ENCODE measurements around the gene PSMC6. TPM values are rescaled to one million over a fixed set of nuclear protein-coding genes. Genes with fewer than 3 reads are reported as not detected.

Gene PSMC6
- total RNA-seq (2013) = 125 TPM
- polyA plus RNA-seq (10 to 100 TPM; 46.9 to 64.3 (median 48.6) TPM), polyA minus RNA-seq (31.6 and 34.2 TPM in 2 replicates), total RNA-seq (44.5 to 110 (median 55.9) reads per million in 11 experiments)

GRCh38 chr14:52706724-52707706 is at the start of gene PSMC6:
Gene PSMC6 (plus strand): TSS chr14:52707200. CDS start chr14:52707220, 20 bp downstream.
- no peaks in the 10 kb centered on the region for H3K27me3 ChIP-seq (ENCODE audit: control insufficient read depth in 2 of 2, insufficient read depth in 2 of 2, low read length in 2 of 2)
- WGBS (ENCODE audit: insufficient coverage) = under 1% methylated on average over 38 of the region's 43 CpGs
- Mint-ChIP-seq H3K9me3 (peaks cover 0 to 3% (median 0%) of the 10 kb centered on the region in 7 donors), H3K27me3 (ENCODE audit: low read depth in 3 of 3) (peaks cover 0 to 2% (median 0%) of the 10 kb centered on the region in 3 donors), H3K36me3 (peaks cover 31 to 37% of the 10 kb centered on the region in 2 donors), H3K4me3 (peak within 1 kb of the TSS; percentile 99 to 100), H3K4me1 (peaks cover 38% of the 10 kb centered on the region), H3K27ac (peak within 1 kb of the TSS; percentile 96 to 99 (median 98))
- peaks cover 25 to 48% of the 10 kb centered on the region in 2 donors for H3K4me1 ChIP-seq (ENCODE audit: control insufficient read depth in 1 of 2, insufficient read depth in 2 of 2, low read length in 2 of 2)
- intact Hi-C loops (cut with micrococcal nuclease) = loop anchor here in 1 of 2 donors (10.0 kb wide), 1 partner anchor 152 kb away; the partner anchor contains the start of genes GPR137C and TXNDC16
- no peaks in the 10 kb centered on the region for H3K9me3 ChIP-seq (replicated peaks in 1 of 2; ENCODE audit: control insufficient read depth in 1 of 2, insufficient read depth in 1 of 2, low read length in 2 of 2)
- H3K9ac ChIP-seq (ENCODE audit: insufficient read depth, low read length, poor library complexity, severe bottlenecking) = peak within 1 kb of the TSS; percentile 88
- H2AFZ ChIP-seq (ENCODE audit: insufficient read depth, low read depth, low read length, poor library complexity, severe bottlenecking) = peak within 1 kb of the TSS; percentile 96
- H3K27ac ChIP-seq (ENCODE audit: low read depth in 1 of 2, low read length in 2 of 2) = peak within 1 kb of the TSS; percentile 90 to 96
- peaks cover 7% of the 10 kb centered on the region for H4K20me1 ChIP-seq (ENCODE audit: insufficient read depth, low read length)
- peak within 1 kb of the TSS; percentile 69 to 99 (median 93) for H3K4me3 ChIP-seq (replicated peaks in 1 of 3; ENCODE audit: low read depth in 2 of 3, low read length in 3 of 3)
- DNase-seq = peak; percentile 83 to 89 (median 85)
- H3K36me3 ChIP-seq (replicated peaks in 1 of 2; ENCODE audit: control insufficient read depth in 1 of 2, insufficient read depth in 2 of 2, low read length in 2 of 2) = peaks cover 30 to 36% of the 10 kb centered on the region in 2 donors
- TF ChIP-seq, protein P1, sequence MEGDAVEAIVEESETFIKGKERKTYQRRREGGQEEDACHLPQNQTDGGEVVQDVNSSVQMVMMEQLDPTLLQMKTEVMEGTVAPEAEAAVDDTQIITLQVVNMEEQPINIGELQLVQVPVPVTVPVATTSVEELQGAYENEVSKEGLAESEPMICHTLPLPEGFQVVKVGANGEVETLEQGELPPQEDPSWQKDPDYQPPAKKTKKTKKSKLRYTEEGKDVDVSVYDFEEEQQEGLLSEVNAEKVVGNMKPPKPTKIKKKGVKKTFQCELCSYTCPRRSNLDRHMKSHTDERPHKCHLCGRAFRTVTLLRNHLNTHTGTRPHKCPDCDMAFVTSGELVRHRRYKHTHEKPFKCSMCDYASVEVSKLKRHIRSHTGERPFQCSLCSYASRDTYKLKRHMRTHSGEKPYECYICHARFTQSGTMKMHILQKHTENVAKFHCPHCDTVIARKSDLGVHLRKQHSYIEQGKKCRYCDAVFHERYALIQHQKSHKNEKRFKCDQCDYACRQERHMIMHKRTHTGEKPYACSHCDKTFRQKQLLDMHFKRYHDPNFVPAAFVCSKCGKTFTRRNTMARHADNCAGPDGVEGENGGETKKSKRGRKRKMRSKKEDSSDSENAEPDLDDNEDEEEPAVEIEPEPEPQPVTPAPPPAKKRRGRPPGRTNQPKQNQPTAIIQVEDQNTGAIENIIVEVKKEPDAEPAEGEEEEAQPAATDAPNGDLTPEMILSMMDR (IDR thresholded peaks at IDR 0.05) = no peak
- peaks cover 49% of the 10 kb centered on the region for H3K79me2 ChIP-seq (ENCODE audit: insufficient read depth, low read length)
- H3K4me2 ChIP-seq (replicated peaks; ENCODE audit: extremely low read depth, low read length, poor library complexity, severe bottlenecking) = peak within 1 kb of the TSS; percentile 93

DNA sequence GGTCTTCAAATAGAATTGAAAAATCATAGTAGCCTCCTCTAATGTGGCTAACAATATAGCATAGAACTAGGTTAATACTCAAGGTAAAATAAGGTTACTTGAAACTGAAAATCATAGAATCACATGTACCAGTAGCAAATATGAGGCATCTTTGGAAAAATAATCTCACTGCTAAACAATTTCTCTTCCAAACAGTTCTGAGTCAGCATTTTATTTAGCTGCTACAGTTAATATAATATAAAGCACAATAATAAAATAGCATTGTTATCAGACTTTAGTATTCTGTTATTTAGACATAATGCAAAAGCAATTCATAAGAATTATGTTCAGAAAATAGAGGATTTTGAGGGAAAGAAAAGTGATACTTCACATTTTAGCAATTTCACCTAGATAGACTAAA is 46.7 kb upstream of the PSMC6 start:
- H3K9ac ChIP-seq (ENCODE audit: insufficient read depth, low read length, poor library complexity, severe bottlenecking) = no peak overlapping the region
- no peak overlapping the region for H3K4me2 ChIP-seq (replicated peaks; ENCODE audit: extremely low read depth, low read length, poor library complexity, severe bottlenecking)
- no peaks in the 10 kb centered on the region for H3K27me3 ChIP-seq (ENCODE audit: control insufficient read depth in 2 of 2, insufficient read depth in 2 of 2, low read length in 2 of 2)
- H3K27me3 Mint-ChIP-seq (ENCODE audit: low read depth in 3 of 3) = no peaks in the 10 kb centered on the region
- H3K9me3 ChIP-seq (replicated peaks in 1 of 2; ENCODE audit: control insufficient read depth in 1 of 2, insufficient read depth in 1 of 2, low read length in 2 of 2) = no peaks in the 10 kb centered on the region
- no peaks in the 10 kb centered on the region for H4K20me1 ChIP-seq (ENCODE audit: insufficient read depth, low read length)
- intact Hi-C loops (cut with micrococcal nuclease) = no loop called here
- H3K36me3 ChIP-seq (replicated peaks in 1 of 2; ENCODE audit: control insufficient read depth in 1 of 2, insufficient read depth in 2 of 2, low read length in 2 of 2) = peaks cover 28 to 64% of the 10 kb centered on the region in 2 donors
- H3K4me3 ChIP-seq (replicated peaks in 1 of 3; ENCODE audit: low read depth in 2 of 3, low read length in 3 of 3) = no peak overlapping the region
- H3K27ac Mint-ChIP-seq = no peak overlapping the region
- H3K4me1 Mint-ChIP-seq = no peaks in the 10 kb centered on the region
- no peaks in the 10 kb centered on the region for H3K79me2 ChIP-seq (ENCODE audit: insufficient read depth, low read length)
- no peaks in the 10 kb centered on the region for H3K4me1 ChIP-seq (ENCODE audit: control insufficient read depth in 1 of 2, insufficient read depth in 2 of 2, low read length in 2 of 2)
- TF ChIP-seq, protein P1 (IDR thresholded peaks at IDR 0.05) = no peak
- H2AFZ ChIP-seq (ENCODE audit: insufficient read depth, low read depth, low read length, poor library complexity, severe bottlenecking) = no peak overlapping the region
- no peak overlapping the region for H3K4me3 Mint-ChIP-seq
- H3K27ac ChIP-seq (ENCODE audit: low read depth in 1 of 2, low read length in 2 of 2) = no peak overlapping the region
- H3K36me3 Mint-ChIP-seq = peaks cover 39 to 56% of the 10 kb centered on the region in 2 donors
- no peak for DNase-seq
- peaks cover 0 to 1% (median 0%) of the 10 kb centered on the region in 7 donors for H3K9me3 Mint-ChIP-seq

All from CD14-positive monocyte (primary cell).